Sigmoid colon (tissue), 7 donors: Measurements from ENCODE around the gene PDE6A. TPM values are rescaled to one million over a fixed set of nuclear protein-coding genes. Genes with fewer than 3 reads are reported as not detected.

Source experiments
- DNase-seq: peaks from one replicate; pipeline ENCODE4 v3.0.0-alpha.2; 2019
- H3K27ac ChIP-seq, 4 donors: fragments of 200-600 bp; sonication (generic); one replicate each; pipeline ENCODE4 v1.5.1; 2016 to 2019; ENCODE audit warnings: mild to moderate bottlenecking in 1 of 4
- H3K27me3 ChIP-seq, 3 donors: fragments of 200-600 bp; sonication (generic); one replicate each; pipeline ENCODE4 v1.5.1; 2019; ENCODE audit warnings: mild to moderate bottlenecking in 1 of 3
- H3K36me3 ChIP-seq, 4 donors: fragments of 200-600 bp; sonication (generic); one replicate each; pipeline ENCODE4 v1.5.1; 2016 to 2019
- H3K4me1 ChIP-seq, 4 donors: fragments of 200-600 bp; sonication (generic); one replicate each; pipeline ENCODE4 v1.5.1; 2017 to 2019
- H3K4me3 ChIP-seq, 4 donors: fragments of 200-600 bp; sonication (generic); one replicate each; pipeline ENCODE4 v1.5.1; 2017 to 2019; ENCODE audit warnings: mild to moderate bottlenecking in 2 of 4, moderate library complexity in 1 of 4
- H3K9me3 ChIP-seq, 4 donors: fragments of 200-600 bp in 3 of 4; sonication (generic) in 3 of 4; one replicate each; pipeline versions ENCODE4 v1.5.1 to v1.6.1; 2013 to 2019
- EP300 ChIP-seq, 4 donors: sonication (generic); formaldehyde crosslinking; IDR thresholded peaks; one replicate each; pipeline ENCODE4 v1.6.1; 2017; ENCODE audit warnings: antibody characterized with exemption in 4 of 4
- POLR2A ChIP-seq, 2 donors: fragments of 450-650 bp; IDR thresholded peaks; one replicate each; pipeline ENCODE4 v1.6.1; 2016; ENCODE audit warnings: antibody characterized with exemption in 2 of 2, mild to moderate bottlenecking in 2 of 2, moderate library complexity in 2 of 2
- POLR2AphosphoS5 ChIP-seq, 4 donors: sonication (generic); formaldehyde crosslinking; IDR thresholded peaks; one replicate each; pipeline ENCODE4 v1.6.1; 2017; ENCODE audit warnings: antibody characterized with exemption in 4 of 4
- WGBS, 2 donors: extraction: QIAGEN DNeasy Blood & Tissue Kit; methylation state at CpG; one replicate each; pipeline ENCODE4 v1.1.7; 2013; 5-methylcytosine and 5-hydroxymethylcytosine counted together
- intact Hi-C: fragments of 100-400 bp; cut with DNase I; formaldehyde crosslinking; loops from one replicate; pipeline ENCODE4 v1.15.1; 2023
- polyA plus RNA-seq, 3 donors: library from polyadenylated mRNA; stranded (reverse); fragments of 200-250 nt; gene quantifications; one replicate each; pipeline ENCODE4 v1.2.3, GENCODE V29; 2013
- total RNA-seq, 4 donors: library from RNA; depleted of rRNA; stranded (reverse); fragments of >200 nt; gene quantifications; one replicate each; pipeline ENCODE4 v1.1.0, GENCODE V29; 2016
- TF ChIP-seq, protein P1 (sequence below), 4 experiments: fragments of 450-650 bp in 3 of 4; fragments of 200-600 bp in 1 of 4; IDR thresholded peaks; one replicate each; pipeline ENCODE4 v1.5.1; 2016 to 2019; ENCODE audit warnings: antibody characterized with exemption in 4 of 4, mild to moderate bottlenecking in 3 of 4, moderate library complexity in 2 of 4
- donor health status: healthy with polysubstance abuse.
- donor health status: Bipolar disorder and iron deficiency.
- donor health status: healthy.

The PDE6A gene
- total and polyA plus RNA-seq, 7 donors = 1.6 to 2.8 (median 2.4) TPM; not detected in 4

DNA sequence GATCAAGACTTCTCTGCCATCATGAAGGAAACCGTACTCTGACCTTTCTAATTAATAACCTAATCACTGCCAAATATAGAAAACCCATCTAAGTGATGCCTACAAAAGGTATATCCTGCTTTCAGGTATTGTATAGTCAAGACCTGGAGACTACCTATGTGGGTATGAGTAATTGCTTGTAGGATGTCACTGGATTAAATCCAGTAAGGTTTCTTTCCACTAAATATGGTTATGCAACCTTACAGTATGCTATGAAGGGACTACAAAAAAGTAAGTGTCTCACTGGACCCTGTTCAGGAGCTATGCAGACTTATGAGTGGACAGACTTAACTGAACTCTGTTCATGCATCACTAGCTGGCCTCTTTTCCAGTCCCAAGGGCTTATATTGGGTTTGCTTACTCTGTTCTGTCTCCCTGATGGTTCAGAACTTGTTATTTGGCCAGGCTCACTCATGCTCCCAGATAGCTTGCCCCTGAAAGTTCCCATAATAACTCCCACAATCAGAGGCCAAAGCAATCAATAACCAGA lies 51.1 kb downstream of the PDE6A start:
- H3K9me3 ChIP-seq = no peaks in the 10 kb centered on the region
- WGBS, 2 donors = 91 to 95% methylated on average over 1 of the region's 1 CpG
- H3K4me3 ChIP-seq = no peak overlapping the region
- TF ChIP-seq POLR2AphosphoS5 (IDR thresholded peaks at IDR 0.05) (no peak), POLR2A (IDR thresholded peaks at IDR 0.05) (no peak)
- TF ChIP-seq, protein P1, sequence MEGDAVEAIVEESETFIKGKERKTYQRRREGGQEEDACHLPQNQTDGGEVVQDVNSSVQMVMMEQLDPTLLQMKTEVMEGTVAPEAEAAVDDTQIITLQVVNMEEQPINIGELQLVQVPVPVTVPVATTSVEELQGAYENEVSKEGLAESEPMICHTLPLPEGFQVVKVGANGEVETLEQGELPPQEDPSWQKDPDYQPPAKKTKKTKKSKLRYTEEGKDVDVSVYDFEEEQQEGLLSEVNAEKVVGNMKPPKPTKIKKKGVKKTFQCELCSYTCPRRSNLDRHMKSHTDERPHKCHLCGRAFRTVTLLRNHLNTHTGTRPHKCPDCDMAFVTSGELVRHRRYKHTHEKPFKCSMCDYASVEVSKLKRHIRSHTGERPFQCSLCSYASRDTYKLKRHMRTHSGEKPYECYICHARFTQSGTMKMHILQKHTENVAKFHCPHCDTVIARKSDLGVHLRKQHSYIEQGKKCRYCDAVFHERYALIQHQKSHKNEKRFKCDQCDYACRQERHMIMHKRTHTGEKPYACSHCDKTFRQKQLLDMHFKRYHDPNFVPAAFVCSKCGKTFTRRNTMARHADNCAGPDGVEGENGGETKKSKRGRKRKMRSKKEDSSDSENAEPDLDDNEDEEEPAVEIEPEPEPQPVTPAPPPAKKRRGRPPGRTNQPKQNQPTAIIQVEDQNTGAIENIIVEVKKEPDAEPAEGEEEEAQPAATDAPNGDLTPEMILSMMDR (IDR thresholded peaks at IDR 0.05) = no peak
- H3K36me3 ChIP-seq = no peaks in the 10 kb centered on the region
- intact Hi-C loops = no loop called here
- no peak for DNase-seq
- no peaks in the 10 kb centered on the region for H3K27me3 ChIP-seq
- no peak overlapping the region for H3K27ac ChIP-seq
- H3K4me1 ChIP-seq = no peaks in the 10 kb centered on the region

DNA sequence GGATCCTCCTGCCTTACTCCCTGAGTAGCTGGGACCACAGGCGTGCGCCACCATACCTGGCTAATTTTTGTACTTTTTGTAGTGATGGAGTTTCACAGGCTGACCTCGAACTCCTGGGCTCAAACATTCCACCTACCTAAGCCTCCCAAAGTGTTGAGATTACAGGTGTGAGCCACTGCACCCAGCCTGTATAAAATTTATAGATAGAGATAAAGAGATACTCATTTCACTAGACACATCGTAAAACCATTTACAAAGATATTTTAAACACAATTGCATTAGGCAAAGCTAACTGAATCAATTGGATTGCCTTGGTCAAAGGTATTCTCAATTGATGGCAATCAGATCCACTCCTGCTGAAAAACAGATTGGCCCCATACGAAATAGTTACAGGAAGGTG lies 52.0 kb downstream of the PDE6A start:
- H3K4me1 ChIP-seq = peaks cover 0 to 2% (median 0%) of the 10 kb centered on the region in 4 donors
- H3K9me3 ChIP-seq = no peaks in the 10 kb centered on the region
- H3K27ac ChIP-seq = no peak overlapping the region
- intact Hi-C loops = no loop called here
- no peak overlapping the region for H3K4me3 ChIP-seq
- TF ChIP-seq EP300 (IDR thresholded peaks at IDR 0.05) (no peak), POLR2AphosphoS5 (IDR thresholded peaks at IDR 0.05) (no peak), POLR2A (IDR thresholded peaks at IDR 0.05) (no peak)
- TF ChIP-seq, protein P1 (IDR thresholded peaks at IDR 0.05) = no peak
- WGBS, 2 donors = 28 to 72% methylated on average over 5 of the region's 5 CpGs
- H3K36me3 ChIP-seq = no peaks in the 10 kb centered on the region
- H3K27me3 ChIP-seq = no peaks in the 10 kb centered on the region
- no peak for DNase-seq

DNA sequence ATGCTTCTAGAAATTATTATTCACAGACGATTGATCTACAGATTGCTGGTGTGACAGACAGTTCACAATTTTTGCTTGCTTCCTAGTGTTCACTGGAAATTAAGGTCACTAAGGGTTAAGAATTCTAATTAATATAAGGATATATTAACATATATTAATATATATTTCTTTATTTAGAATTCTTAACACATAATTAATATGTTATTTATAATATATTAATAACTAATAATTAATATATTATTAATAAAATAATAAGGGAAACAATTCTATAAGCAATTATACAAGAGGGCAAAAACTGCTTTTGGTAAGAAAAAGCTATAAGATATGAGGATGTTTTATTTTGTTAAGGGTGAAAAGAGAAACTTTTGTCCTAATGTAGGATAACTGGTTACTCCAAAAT lies 56.3 kb downstream of the PDE6A start:
- TF ChIP-seq, protein P1 (IDR thresholded peaks at IDR 0.05) = no peak
- TF ChIP-seq POLR2A (IDR thresholded peaks at IDR 0.05) (no peak), POLR2AphosphoS5 (IDR thresholded peaks at IDR 0.05) (no peak), EP300 (IDR thresholded peaks at IDR 0.05) (no peak)
- intact Hi-C loops = no loop called here
- WGBS, 2 donors = 74 to 86% methylated on average over 1 of the region's 1 CpG
- Histone ChIP-seq H3K4me3 (no peak overlapping the region), H3K4me1 (peaks cover 0 to 4% (median 0%) of the 10 kb centered on the region in 4 donors), H3K9me3 (no peaks in the 10 kb centered on the region), H3K27ac (no peak overlapping the region), H3K27me3 (no peaks in the 10 kb centered on the region), H3K36me3 (no peaks in the 10 kb centered on the region)
- no peak for DNase-seq

DNA sequence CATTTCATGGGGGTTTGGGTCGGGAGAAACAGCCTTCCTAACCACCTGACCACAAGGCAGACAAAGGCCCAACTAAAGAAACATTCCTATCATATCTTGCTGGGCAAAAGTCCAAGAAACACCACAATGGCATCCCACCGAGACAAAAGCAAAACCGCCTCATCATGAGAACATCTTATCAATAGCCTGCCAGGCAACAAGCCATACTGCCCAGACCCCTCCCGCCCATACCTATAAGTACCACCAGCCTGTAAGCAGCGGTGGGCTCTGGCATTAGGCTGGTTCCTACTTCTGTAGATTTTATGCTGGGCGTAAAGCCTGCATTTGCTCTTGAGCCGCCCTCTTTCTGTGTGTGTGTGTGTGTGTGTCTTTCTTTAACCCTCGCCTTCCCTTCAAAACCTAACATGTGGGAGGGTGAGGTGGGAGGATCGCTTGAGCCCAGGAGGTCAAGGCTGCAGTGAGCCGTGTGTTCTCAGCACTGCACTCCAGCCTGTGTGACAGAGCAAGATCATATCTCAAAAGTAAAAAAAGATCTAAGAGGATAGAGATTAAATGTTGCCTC lies 56.9 kb downstream of the PDE6A start:
- Histone ChIP-seq H3K27me3 (no peaks in the 10 kb centered on the region), H3K27ac (no peak overlapping the region), H3K9me3 (no peaks in the 10 kb centered on the region), H3K4me3 (no peak overlapping the region), H3K4me1 (peaks cover 0 to 4% (median 0%) of the 10 kb centered on the region in 4 donors), H3K36me3 (no peaks in the 10 kb centered on the region)
- TF ChIP-seq, protein P1 (IDR thresholded peaks at IDR 0.05) = no peak
- TF ChIP-seq POLR2AphosphoS5 (IDR thresholded peaks at IDR 0.05) = no peak
- TF ChIP-seq POLR2A (IDR thresholded peaks at IDR 0.05) = no peak
- TF ChIP-seq EP300 (IDR thresholded peaks at IDR 0.05) = no peak
- DNase-seq = no peak
- intact Hi-C loops = no loop called here
- WGBS, 2 donors = 42 to 65% methylated on average over 10 of the region's 10 CpGs
